GM19438 (cell line): ENCODE data around the gene SGTB.

Experiments
- ATAC-seq: cut with Tn5 transposase; IDR thresholded peaks from one replicate; pipeline ENCODE4 v1.9.1; 2021; ENCODE audit warnings: low read depth; ENCODE audit not compliant: unreplicated experiment

Gene SGTB

GRCh38 chr5:65721720-65722574 lies at the start of gene SGTB, which contains the start of gene NLN:
Gene SGTB, minus strand, starts transcription at chr5:65722109. Its CDS starts 1,302 bp downstream, at chr5:65720807.
Gene NLN, plus strand, starts transcription at chr5:65722205. Its CDS starts 169 bp downstream, at chr5:65722374.
- ATAC-seq = peak; percentile 88

DNA sequence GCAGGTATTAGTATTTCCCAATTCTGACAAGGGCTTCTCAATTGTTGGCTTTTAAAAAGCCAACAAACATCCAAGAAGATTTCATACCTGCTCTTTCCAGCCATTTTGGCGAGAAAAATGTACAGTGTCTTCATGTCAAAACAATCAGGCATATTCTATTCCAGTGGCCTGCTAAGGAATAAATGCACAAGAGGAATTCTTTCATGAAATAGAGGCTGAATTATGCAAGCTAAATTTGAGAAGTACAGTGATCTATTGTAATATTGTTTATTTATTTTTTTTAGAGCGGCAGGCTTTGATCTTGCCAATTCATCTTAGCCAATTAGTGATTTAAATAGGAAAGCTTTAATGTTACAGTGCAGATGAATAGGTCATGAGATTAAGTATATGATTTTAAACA lies 49.4 kb upstream of the SGTB start:
- no peak for ATAC-seq

GRCh38 chr5:65769539-65769938 lies 47.6 kb upstream of the SGTB start:
- ATAC-seq = no peak

DNA sequence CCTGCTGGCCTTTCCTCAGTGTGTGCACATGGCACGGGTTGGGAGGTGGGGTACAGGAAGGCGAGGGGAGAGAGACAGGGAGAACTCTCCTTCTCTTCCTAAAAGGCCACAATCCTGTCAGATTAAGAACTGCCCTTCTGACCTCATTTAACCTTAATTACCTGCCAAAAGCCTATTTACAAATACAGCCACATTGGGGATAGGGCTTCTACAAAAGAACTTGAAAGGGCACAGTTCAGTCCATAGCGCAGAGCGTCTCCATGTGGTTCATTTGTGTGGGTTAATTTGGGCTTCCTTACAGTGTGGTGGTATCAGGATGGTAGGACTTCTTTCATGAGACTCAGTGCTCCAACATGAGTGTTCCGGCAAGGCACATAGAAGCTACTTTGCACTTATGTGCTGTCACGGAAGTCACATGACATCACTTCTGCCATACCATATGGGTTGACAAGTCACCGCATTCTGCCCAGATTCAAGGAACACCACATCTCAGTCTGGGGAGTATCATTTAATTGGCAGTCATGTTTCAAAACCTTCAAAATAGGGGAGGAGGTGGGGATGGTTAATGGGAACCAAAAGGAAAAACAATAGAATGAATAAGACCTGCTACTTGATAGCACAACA lies 46.9 kb upstream of the SGTB start:
- no peak for ATAC-seq

GRCh38 chr5:65767565-65767964 lies 45.7 kb upstream of the SGTB start:
- ATAC-seq = no peak

DNA sequence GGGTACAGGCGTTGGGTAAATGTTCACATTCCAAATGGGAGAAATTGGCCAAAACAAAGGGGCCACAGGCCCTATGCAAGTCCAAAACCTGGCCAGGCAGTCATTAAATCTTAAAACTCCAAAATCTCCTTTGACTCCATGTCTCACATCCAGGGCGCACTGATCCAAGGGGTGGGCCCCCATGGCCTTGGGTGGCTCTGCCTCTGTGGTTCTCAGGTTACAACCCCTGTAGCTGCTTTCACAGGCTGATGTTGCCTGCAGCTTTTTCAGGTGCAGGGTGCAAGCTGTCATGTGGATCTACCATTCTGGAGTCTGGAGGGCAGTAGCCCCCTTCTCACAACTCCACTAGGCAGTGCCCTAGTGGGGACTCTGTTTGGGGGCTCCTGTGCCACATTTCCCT lies 44.9 kb upstream of the SGTB start:
- no peak for ATAC-seq

- no peak for ATAC-seq
Measured at GRCh38 chr5:65766175-65766574, 44.3 kb upstream of the SGTB start.

- ATAC-seq = no peak
Measured at GRCh38 chr5:65765582-65765981, 43.7 kb upstream of the SGTB start.

DNA sequence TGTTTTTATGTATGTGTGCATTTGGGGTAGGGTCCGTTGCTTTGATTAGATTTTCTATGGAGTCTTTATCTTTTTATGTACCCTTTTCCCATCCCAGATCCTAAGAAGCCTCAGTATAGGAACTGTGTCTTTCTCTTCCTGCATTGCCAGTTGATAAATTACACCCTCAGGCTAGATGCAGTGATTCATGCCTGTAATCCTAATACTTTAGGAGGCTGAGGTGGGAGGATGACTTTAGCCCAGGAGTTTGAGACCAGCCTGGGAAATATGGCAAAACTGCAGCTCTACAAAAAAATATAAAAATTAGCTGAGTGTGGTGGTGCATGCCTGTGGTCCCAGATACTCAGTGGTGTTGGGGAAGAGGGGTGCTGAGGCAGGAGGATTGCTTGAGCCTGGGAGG lies 40.3 kb upstream of the SGTB start:
- no peak for ATAC-seq

DNA sequence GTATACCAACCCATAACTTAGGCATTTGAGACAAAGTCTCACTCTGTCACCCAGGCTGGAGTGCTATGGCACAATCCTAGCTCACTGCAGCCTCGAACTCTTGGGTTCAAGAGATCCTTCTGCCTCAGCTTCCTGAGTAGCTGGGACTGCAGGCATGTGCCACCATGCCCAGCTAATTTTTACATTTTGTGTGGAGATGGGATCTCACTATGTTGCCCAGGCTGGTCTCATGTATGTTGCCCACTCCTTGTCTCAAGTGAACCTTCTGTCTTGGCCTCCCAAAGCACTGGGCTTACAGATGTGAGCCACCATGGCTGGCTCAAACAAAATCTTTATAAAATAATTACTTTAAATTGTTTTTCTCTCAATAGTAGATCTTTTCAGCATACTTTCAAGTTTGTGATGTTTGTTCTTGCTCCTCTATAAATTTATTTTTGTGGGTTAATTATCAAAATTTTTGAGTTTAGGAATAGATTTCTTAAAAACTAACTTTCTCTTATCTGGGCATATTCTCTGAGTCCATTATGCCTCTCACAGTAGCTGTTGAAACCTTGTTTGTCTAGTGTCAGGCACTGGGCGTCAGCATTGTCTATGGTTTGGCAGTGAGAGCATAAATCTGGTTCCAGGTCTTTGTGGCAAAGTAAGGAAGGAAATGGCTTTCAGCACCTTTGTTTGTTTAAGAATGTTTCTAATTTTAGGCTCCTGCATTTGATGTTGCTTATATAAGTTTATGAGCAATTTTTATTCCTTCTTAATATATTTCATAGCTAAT lies 38.8 kb upstream of the SGTB start:
- no peak for ATAC-seq

- no peak for ATAC-seq
Measured at GRCh38 chr5:65758546-65759144, 36.7 kb upstream of the SGTB start.

GRCh38 chr5:65753189-65753588 lies 31.3 kb upstream of the SGTB start:
- ATAC-seq = no peak

DNA sequence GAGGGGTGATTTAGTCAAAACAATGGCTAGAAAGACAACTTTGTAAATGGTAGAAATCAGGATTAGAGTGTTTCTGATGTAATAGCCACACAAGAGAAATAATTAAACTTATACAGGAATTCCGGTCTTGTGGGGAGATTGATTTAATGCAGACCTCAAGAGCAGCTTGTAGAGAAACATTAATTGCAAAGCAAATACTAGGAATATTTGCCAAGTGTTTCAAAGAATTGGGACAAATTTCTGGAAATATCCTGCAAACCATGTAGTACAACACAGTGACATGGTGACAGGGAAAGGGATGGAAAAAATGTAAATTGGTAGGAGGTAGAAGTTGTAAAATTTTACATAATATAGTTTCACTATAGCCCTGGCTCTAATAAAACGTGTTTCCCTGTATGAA lies 29.0 kb upstream of the SGTB start:
- ATAC-seq = no peak

GRCh38 chr5:65749956-65750355 lies 28.0 kb upstream of the SGTB start:
- ATAC-seq = no peak

DNA sequence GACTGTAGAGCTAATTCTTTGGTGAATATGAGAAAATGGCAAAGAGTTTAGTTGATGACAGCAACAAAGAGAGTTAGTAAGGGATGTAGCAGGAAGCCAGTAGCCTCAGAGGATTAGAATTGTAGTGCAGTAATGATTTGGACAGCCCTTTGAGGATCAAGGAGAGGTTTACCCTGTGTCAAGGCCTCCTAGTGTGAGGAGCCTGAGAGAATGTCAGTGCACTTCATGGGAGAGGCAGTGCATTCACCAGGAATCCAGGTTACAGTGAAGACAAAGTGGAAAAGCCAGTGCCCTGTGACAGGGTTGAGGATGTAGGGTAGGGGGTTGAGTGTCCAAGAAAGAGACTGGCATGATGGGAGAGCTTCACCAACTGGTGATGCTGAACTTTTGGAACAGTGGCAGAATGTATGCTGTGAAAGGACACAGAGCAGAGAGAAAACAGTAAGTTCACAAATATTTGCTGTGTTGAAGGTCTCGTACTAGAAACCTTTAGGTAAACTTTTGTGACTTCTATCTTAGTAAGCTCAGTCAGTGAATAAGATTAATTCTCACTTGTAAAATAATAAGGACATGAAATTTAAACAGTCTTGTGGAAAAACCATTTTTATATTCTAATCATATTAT lies 27.4 kb upstream of the SGTB start:
- no peak for ATAC-seq

- ATAC-seq = peak; percentile 60
Measured at GRCh38 chr5:65742565-65743231, 20.8 kb upstream of the SGTB start.

DNA sequence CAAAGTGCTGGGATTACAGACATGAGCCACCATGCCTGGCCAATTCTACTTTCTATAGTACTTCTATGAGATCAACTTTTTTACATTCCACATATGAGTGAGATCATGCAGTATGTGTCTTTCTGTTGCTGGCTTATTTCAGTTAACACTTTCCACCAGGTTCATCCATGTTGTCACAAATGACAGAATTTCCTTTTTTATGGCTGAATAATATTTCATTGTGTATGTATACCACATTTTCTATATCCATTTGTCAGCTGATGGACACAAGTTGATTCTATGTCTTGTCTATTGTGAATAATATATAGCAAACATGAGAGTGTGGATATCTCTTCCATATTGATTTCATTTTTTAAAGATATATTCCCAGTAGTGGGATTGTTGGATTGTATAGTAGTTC lies 17.3 kb upstream of the SGTB start:
- ATAC-seq = no peak

GRCh38 chr5:65738305-65738704 lies 16.4 kb upstream of the SGTB start:
- ATAC-seq = no peak

- ATAC-seq = no peak
Measured at GRCh38 chr5:65737842-65738241, 15.9 kb upstream of the SGTB start.

- ATAC-seq = no peak
Measured at GRCh38 chr5:65736011-65736410, 14.1 kb upstream of the SGTB start.
